HCT116 (cell line): ENCODE data around the gene ABHD16A.

ENCODE experiments used
- CTCF ChIP-seq, 3 experiments: fragments of 200-600 bp in 1 of 3; sonication (generic) in 1 of 3; IDR thresholded peaks in 2 of 3; conservative IDR thresholded peaks in 1 of 3; 2 replicates each; pipeline ENCODE4 v1.5.1; 2012 to 2017; ENCODE audit warnings: low read depth in 2 of 3, low read length in 2 of 3, antibody characterized with exemption in 1 of 3, borderline replicate concordance in 1 of 3, control low read depth in 1 of 3, mild to moderate bottlenecking in 1 of 3, mixed read lengths in 1 of 3, mixed run types in 1 of 3, moderate library complexity in 1 of 3; ENCODE audit not compliant: insufficient read depth in 1 of 3
- EZH2phosphoT487 ChIP-seq: fragments of 200-600 bp; IDR thresholded peaks from 2 replicates; pipeline ENCODE4 v1.6.1; 2018; ENCODE audit warnings: antibody characterized with exemption, borderline replicate concordance
- FOSL1 ChIP-seq: IDR thresholded peaks from 2 replicates; pipeline ENCODE4 v1.6.1; 2012; ENCODE audit warnings: low read depth
- MAX ChIP-seq: IDR thresholded peaks from 2 replicates; pipeline ENCODE4 v1.6.1; 2012
- POLR2A ChIP-seq: IDR thresholded peaks from 2 replicates; pipeline ENCODE4 v1.7.0; 2011; ENCODE audit warnings: borderline replicate concordance; ENCODE audit not compliant: insufficient read depth, insufficient read length; ENCODE audit errors: extremely low read depth
- YY1 ChIP-seq: IDR thresholded peaks from 2 replicates; pipeline ENCODE4 v1.6.1; 2011; ENCODE audit warnings: low read length, low read depth, moderate library complexity, mild to moderate bottlenecking; ENCODE audit not compliant: insufficient replicate concordance; ENCODE audit errors: extremely low read depth
- ZBTB33 ChIP-seq: IDR thresholded peaks from 2 replicates; pipeline ENCODE4 v1.6.1; 2011; ENCODE audit warnings: mild to moderate bottlenecking, low read length, moderate library complexity; ENCODE audit not compliant: insufficient replicate concordance; ENCODE audit errors: extremely low read depth

GRCh38 chr6:31654574-31655348 is 48.4 kb downstream of the ABHD16A start:
- TF ChIP-seq POLR2A: no peak
- TF ChIP-seq CTCF (IDR thresholded peaks at IDR 0.05 in 2 of 3, conservative IDR thresholded peaks at IDR 0.05 in 1 of 3; ENCODE audit: borderline replicate concordance in 1 of 3, insufficient read depth in 1 of 3, low read depth in 2 of 3, low read length in 2 of 3): no peak
- TF ChIP-seq ZBTB33: no peak
- no peak for TF ChIP-seq EZH2phosphoT487
- TF ChIP-seq YY1: no peak
- TF ChIP-seq FOSL1: no peak
- no peak for TF ChIP-seq MAX
